ENCODE data around the gene BLM.

DNA sequence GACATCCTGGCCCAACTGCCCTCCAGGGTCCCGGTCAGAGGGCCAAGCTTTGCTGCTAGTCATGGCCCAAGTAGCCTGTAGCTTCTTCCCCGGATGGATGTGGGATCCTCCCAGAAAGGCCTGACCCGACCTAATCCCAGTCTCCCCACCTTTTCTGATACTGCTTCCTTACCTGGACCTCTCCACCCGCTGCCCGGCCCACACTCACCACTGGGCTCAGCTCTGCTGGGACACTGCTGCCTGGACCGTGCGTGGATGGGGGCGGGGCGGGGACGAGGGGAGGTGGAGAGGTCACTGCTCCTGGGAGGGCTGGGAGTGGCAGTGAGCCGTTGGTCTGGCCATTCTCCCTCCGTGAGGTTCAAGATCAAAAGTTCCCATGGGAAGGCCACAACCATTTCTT lies 111.0 kb downstream of the BLM start:
- TF ChIP-seq EZH2 (IDR thresholded peaks at IDR 0.05; ENCODE audit: insufficient read depth, poor library complexity, severe bottlenecking), result no peak
- TF ChIP-seq EZH2phosphoT487 (IDR thresholded peaks at IDR 0.05; ENCODE audit: insufficient read depth, low read depth), result no peak

Data from GM23248 (cell line).